Hepatic stellate cell (primary cell): ENCODE measurements around the gene RPL19.

Source experiments
- DNase-seq: peaks from one replicate; pipeline ENCODE4 v3.0.0; 2011; ENCODE audit warnings: low spot score

Gene RPL19

DNA sequence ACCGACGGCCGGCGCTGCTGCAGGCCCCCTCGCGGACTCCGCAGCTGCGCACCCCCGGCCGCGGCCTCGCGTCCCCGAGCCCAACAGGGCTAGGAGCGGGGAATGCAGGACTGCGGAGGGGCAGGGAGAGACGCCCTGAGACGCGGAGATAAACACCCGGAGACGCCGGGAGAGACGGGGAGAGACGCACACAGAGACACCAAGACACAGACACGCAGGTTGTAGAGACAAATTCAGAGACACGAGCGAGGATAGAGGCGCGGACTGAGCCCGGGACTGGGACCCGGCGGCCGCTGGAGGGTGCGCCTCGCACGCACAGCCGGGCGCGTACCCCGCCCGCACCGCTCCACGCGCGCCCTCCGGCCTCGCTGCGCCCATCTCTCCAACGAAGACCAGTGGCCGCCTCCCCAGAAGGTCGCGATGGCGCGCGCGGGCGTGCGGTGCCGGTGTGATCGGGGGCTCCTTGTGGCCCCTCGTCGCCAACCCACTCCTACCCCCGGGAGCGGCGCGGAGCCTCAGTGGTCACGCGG lies 24.8 kb downstream of the RPL19 start:
- no peak for DNase-seq

DNA sequence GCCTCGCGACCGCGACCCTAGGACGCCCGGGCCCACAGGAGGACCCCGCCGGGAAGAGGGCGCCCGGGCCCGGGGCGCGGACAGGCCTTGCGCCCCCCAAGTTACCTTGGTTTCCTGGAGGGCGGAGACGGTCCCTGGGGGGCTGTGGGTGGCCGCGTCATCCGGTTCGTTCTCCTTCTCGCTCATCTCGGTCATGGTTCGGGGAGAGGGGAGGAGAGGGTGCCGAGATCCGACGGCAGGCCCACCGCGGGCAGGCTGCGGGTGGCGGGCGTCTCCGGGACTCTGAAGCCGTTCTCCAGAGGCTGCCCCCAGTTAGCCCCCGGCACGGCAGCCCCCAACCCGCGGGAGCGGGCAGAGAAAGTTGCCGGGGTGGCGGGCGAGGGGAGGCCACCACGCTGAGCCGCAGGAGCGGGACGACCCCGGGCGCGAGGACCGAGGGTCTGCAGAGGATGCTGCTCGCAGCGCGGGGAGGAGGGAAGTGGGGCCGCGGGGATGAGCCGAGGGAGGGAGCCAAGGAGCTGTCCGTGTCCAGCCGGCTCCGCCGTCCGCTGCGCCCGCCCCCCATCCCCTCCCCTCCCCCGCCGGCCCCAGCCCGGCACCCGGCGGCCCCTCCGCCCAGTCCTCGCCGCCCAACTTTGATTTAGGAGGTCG lies 25.4 kb downstream of the RPL19 start, which contains the start of gene STAC2:
STAC2 (minus strand) TSS at position 638 of the 651 bp plus-strand sequence; CDS start at position 195, 443 bp downstream.
- DNase-seq = no peak

DNA sequence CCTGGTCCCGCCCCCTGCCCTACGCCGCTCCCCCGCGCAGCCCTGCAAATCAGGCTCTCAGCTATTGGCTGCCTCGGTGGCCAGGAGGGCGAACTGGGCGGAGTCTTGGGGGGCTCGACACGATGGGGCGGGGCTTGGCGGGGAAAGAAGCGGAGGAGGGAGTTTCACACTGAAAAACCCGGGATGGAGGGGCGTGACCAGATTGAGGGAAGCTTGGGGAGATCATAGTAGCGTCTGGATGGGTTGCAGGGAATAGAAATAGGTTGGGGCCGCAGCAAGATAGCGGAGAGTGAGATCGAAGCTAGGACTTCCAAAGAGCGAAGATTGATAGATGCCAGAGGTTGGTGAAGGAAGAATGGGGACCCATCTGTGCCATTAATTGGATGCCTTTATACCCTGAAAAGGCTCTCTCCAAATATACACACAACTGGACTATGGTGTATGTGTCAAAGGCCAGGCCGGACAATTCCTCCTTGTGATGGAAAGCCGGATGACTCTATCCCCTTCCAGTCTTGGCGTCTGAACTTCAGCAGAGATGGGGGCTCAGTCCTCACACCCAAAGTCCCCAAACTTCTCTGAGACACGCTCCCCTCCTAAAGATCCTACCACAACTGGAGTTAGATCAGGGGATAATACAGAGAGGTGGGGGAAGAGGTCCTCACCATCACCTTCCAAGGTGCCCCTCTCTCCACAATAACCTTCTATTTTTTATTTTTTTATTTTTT lies 26.0 kb downstream of the RPL19 start:
- DNase-seq = peak; percentile 76

DNA sequence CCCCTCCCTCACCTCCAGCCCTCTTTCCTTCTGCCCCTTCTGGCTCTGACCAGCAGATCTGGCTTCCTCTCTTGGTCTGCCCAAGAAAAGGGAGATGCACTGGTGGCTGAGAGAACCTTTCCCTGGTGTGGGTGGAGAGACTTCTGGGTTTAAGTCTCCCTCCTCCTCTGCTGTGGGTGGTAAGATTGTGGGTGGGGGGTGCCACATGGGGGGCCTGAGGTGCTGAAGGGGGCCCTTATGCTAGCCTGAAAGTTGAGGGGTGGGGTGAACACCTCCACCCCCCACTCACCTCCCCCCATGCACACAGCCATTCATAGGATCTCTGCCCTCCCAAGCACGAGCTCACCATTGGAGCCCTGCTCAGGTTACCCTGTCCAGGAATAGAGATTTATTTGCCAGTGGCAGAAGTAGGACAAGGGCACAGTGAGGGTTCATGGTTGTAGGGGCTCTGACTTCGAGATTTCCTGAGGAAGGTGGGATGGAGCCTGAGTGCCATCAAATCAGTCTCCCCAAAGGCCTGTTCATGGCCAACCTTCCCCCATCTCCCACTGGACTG lies 27.4 kb downstream of the RPL19 start:
- no peak for DNase-seq

DNA sequence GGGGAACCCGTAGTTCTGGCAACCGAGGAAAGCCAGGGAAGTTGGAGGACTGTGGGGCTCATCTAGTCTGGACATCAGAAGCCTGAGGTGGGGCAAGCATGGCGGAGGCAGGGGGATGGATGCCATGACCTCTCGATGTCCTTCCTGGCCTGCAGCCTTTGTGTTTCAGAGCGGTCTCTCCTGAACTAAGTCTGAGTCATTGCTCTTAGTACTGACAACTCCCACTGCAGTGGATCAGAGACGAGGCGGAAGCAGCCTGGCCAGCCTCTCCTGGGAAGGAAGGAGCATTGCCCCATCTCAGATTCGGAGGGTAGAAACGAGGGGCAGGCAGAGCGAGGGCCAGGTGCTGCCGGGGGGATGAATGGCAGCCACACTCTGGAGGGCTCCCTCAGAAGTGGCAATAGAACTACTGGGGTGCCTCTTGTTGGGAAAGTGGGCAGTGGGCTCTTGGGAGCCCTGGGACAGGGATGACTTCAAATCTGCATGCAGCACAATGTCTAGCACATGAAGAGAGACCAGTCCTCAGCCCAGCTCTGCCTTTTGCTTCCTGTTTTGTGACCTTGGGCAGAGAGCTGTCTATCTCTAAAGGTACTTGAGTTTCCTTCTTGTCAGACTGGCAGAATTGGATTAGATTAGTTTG lies 29.3 kb downstream of the RPL19 start:
- peak; percentile 73 for DNase-seq

DNA sequence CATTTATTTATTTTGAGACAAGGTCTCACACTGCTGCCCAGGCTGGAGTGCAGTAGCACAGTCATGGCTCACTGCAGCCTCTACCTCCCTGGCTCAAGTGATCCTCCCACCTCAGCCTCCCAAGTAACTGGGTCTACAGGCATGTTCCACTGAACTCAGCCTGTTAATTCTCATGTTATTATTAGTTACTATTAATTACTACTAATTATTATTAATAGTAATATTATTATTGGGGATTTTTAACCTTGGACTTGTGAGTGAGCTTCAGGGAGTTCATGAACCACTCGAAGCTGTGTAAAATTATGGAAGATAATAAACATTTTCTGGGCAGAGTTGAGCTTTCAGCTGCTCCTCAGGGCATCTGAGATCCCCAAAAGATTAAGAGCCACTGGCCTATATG lies 30.3 kb downstream of the RPL19 start:
- no peak for DNase-seq

DNA sequence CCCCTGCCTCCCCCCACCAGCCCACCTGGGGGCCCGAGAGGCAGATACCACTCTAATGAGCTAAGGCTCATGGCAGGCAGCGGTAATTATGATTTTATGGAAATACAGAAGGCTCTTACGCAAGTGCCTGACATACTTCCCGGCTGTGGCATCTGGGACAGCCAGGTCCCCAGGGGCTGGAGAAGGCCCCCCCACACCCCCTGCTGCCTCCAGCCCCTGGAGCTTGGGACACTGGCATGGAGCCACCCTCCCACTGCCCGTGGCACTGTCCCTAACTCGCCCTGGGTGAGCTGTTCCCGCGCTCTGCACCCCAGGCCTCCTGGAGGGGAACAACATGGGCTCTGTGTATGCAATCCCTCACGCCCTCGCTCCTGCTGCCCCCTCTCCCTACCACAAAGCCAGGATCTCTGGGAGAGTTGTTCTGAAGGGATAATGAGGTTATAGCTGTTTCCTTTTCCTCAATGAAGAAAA lies 31.0 kb downstream of the RPL19 start:
- no peak for DNase-seq

DNA sequence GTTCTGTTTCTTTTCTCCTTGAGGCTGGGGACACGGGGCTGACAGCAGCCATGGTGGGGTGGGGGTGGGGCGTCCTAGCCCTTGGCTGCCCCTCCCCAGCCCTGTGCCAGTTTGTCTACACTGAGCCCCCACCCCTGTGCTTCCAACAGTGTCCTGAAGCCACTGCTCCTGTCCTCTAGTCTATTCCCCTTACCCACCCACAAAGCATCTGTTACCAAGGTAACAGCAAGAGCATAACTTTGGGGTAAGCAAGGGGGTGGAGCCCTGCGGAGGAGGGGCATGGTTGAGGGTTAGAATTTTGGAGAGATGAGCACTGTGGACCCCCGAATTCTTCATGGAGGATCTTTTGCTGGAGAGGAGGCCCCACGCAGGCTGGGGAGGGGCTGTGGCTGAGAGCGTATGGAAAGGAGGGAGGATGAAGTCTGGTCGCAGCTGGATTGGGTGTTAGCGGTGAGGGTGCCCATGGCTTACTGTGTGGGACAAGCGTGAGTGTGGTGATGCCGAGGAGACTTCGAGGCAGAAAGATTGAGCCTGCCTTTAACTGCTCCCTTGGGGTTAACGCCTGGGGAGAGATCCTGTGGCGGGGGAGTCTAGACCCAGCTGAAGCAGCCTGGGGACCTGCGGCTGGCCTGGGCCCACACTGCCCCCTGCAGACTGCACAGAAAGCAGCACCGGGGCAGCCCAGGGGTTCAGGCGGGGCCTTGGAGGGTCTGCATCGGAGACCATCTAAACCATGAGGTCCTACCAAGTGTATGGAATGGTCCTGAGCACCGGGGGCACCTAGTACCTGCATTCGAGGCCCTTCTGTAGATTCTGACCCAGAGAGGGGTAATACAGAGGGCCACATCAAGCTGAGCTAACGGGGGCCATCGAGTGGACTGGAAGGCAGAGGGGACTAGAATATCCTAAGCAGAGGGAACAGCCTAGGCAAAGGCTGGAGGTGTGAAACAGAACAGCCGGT lies 31.8 kb downstream of the RPL19 start:
- peak; percentile 89 for DNase-seq

DNA sequence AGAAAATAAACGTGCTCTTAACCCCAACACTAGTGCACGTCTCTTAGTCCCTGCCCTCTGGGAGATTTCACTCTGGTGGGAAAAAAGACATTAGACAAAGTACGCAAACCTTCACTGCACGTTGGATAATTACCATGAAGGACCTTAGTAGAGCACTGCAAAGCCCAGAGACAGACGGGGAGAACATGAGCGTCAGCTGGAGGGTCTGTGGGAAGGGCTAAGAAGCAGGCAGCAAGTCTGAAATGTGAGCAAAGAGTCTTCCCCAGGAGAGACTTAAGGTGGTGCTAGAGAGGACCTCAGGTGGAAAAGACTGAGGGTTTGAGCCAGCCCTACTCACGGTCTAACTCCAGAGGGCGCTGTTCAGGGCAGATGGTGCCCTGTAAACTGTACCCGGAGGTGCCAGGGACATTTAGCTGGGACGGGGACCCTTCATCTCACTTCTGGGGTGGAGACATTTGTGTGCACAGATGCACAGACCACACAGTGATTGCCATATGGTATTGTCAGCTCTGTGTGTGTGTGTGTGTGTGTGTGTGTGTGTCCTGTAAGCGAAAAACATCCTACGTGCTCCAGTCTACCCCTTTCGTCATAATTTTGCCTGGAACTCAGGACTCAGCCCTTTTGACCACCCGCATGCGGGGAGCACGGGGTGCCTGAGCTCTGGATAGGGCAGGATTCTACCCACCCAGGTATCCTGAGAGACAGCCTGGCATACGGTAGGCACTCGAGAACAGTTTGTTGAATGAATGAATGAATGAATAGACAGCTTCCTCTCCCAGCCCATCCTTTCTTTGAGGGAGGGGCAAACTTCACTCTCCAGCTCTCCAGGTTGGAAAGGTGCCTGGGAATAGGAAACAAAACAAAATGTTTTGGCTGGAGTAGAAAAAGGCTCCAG lies 35.7 kb downstream of the RPL19 start:
- DNase-seq = peak; percentile 76

DNA sequence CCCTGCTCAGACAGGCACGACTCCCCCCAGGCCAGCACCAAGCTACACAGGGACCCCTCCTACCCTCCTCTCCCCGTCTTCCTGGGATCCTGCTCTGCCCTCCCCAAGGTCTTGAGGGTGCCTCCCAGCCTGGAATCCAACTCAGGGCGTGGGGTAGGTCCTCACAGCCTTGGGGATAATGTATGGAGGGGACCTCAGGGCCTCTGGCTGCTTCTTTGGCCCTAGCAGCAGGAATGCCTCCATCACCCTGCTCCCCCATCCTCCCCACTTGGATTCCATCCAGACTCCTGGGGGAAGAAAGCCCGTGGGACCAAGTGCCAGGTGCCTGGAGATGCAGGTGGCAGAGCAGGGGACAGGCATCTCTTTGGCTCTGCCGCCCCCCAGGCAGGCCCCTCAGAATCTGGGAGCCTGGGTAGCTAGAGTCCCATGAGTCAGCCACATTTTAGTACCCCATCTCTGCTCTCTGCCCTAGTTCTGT lies 36.4 kb downstream of the RPL19 start:
- DNase-seq = no peak

DNA sequence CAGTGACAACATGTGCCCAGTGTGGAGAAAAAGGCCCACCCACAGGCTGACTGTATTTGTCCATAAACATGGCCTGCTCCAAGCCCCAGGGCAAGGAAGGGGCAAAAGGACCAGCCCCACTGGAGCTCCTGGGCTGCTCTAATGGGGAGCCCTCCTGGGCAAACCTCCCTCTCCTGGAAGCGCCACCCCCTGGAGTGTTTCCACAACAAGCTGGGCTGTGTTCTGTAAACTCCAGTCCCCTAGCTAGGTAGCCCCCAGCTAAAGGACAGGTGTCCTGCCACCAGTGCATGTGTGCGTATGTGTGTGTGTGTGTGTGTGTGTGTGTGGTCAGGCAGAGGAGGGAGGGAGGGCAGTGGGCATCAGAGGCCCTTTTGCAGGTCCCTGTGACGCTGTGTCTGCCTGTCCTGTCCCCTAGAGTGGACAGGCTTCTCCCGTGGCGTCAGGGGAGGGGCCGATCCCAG lies 36.9 kb downstream of the RPL19 start:
- DNase-seq = no peak

DNA sequence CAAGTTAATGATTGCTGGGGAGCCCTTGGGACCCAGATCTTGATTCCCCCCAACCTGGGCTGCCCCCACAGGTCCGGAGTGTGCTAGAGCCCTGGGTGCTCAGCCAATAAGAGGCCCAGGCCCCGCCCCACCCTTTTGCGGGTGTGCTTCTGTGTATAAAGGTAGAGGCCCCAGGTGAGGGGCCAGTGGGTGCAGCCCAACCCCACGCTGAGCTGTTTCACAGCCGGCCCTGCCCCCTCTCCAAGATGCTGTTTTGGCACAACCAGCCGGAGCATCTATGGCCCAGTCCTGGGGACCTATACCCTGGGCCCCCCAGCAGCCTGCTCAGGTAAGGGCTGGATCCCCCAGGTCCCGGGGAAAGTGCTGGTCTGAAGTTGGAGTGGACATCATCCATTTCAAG lies 37.5 kb downstream of the RPL19 start:
- DNase-seq = no peak

DNA sequence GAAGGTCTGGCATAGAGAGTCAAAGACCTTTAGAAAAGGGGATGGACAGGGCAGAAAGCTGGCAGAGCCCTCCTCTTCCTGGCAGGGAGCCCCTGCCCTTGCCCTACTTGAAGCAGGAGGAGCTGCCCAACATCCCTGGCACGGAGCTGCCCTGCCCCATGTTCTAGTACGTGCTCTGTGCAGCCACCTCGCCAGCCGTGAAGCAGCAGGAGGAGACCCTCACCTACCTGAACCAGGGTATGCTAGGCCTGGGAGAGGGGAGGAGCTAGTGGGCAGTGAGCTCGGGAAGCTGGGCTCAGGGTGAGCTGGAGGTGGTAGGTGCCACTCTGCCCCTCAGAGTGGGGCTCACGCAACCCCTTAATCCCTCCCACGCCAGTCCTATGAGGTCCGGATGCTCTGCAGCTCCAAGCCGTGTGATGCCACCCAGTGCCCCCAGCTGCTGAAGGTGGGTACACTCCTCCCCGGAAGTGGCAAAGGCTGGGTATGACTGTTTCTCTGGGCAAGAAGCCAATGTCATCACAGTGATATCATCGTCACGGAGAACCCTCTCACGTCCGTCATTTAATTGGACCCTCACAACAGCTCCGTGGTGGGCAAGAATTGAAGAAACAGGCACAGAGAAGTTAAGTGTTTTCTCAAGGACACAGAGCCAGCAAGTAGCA lies 38.4 kb downstream of the RPL19 start:
- no peak for DNase-seq

DNA sequence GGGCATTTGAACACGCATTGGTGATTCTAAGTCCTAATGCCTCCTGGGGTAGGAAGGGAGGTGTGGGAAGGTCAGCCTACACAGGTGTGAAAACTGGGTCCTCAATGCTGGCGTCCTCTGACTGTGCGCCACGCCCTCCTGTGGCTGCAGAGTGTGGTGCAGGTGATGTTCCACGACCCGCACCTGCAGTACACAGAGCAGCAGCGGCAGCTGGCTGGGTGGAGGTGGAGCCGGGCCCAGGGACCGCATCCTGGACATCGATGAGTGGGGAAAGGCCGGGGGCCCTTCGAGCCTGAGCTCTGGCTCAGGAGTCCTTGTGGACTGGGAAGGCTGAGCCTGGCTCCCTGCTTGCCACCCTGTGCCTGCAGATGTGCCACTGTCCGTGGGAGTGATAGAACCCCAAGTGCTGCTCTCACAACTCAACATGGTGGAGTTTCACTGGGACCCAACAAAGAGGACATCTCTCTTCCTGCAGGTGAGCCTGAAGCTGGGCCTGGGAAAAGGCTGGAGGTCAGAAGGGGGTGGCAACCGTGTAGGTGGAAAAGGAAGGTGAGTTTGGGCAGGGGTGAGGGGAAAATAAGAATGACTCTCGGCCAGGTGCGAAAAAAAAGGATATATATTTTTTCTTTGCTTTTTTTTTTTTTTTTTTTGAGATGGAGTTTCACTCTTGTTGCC lies 39.7 kb downstream of the RPL19 start:
- no peak for DNase-seq

DNA sequence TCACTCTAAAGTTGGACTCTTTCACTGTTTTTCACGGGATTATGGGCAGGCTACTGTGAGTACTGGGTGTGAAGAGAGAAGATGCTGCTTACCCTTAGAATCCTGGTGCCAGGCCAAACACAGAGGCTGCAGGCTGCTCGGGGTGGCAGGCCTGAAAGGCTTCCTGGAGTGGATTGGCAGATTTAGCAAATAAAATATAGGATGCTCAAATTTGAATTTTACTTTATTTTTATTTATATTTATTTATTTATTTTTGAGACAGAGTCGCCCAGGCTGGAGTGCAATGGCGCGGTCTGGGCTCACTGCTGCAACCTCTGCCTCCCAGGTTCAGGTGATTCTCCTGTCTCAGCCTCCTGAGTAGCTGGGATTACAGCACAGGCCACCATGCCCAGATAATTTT lies 40.5 kb downstream of the RPL19 start:
- DNase-seq = no peak

DNA sequence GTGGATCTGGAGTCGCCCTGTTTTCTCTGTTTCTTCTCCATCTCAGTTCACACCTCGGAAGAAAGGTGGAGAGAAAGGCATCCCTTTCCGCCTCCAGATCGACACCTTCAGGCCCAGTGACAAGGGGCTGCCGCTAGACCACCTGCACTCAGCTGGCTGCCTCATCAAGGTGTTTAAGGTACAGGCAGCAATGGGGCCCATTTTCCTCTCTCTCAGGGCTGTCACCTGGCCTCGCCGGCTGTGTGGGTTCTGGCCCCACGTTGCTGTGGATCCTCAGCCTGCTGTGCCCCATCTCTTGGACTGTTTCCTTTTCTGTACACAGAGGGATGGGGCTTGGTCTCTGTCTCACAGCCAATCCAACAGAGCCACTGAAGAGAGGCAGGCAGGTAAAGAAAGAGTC lies 43.1 kb downstream of the RPL19 start:
- DNase-seq = no peak

DNA sequence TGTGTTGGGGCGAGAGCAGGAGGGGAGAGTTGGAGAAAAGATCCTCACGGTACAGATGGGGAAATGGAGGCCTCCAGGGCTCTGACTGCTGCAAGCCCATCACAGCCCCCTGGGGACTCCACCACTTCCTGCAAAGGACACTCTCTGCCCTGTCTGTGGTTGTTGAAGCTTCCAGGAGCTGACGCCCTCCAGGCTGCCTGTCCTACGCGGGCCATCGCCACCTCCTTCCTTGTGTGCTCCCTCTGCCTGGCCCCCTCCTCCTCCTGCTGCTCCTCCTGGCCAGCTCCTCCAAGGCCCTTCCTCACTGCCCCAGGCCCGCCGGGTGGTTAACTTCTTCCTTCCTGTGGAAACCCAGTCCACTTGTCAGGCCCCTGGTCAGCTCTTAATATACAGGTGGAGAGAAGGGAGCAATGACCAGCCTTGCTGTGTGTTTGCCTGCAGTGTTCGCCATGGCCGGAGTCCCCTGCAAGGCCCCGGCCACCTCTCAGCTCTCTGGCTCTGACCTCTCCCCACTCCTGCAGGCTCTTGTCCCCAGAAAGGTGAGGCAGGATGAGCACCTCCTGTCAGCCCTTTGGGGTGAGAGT lies 44.0 kb downstream of the RPL19 start:
- no peak for DNase-seq
